Measurements from ENCODE around the gene PLEKHA4.
A peak's percentile ranks its signal among the peaks of the same experiment; 100 is the strongest.
"Not testable (repeated sequence)": the region's sequence is repeated elsewhere in the genome, so short reads cannot be mapped to it uniquely, and the experiment has no call there.

The PLEKHA4 gene

GRCh38 chr19:48862827-48863226 lies 5.6 kb downstream of the PLEKHA4 start:
- no peak for DNase-seq

DNA sequence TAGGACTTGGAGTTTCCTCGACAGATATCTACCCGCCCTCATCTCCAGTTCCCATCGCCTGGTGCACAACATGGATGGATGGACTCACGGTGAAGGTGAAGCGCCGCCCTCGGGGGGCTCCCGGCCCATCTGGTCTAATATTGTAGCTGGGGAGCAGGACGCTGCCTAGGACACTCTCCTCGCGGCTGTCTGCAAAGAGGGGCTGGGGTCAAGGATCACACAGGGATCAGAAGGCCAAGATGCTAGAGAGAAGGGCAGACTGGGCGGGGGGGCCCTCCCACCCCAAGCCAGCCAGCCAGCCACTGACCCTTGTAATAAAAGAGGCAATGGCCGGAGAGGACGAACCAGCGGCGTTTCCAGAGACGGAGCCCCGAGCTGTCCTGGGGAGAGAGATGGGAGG lies 7.1 kb downstream of the PLEKHA4 start:
- no peak for DNase-seq

DNA sequence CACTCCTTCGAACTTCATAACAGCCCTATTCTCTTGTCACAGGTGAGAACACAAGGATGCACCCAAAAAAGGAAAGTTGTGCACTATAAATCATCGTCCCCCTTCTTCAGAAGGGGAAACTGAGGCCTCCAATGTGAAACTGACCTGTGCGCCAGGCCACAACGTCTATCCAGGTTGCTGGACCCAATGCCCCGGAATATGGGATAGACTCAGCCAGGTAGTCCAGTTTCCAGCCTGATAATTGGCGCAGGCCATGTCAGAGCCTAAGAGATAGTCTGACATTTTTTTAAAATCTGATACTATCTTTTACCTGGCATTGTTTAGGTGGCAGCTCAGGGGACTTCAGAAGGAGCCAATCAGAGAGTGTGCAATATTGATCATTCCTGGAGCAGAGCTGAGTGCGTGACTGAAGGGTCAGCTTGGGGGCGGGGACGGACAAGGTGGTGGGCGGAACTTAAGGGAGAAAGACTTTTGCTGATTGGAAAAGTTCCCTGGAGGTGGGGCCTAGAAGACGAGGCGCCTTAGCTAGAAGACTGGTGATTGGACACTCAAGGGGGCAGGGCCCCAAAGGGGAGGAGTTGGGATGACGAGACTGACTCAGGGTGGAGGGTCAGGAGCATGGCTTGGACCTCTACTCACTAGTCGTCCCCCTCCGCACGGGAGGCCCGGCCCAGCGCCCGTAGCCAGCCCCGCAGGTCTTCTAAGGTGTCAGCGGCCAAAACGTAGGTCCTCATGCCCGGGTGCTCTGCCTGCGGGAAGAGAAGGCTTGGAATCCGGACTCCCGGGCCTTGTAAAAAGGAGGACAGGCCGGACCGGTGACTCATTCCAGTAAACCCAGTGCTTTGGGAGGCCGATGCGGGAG lies 8.5 kb downstream of the PLEKHA4 start:
- DNase-seq: no peak

- no peak for DNase-seq
These were observed 9.3 kb downstream of the PLEKHA4 start for GRCh38 chr19:48858984-48859710.

DNA sequence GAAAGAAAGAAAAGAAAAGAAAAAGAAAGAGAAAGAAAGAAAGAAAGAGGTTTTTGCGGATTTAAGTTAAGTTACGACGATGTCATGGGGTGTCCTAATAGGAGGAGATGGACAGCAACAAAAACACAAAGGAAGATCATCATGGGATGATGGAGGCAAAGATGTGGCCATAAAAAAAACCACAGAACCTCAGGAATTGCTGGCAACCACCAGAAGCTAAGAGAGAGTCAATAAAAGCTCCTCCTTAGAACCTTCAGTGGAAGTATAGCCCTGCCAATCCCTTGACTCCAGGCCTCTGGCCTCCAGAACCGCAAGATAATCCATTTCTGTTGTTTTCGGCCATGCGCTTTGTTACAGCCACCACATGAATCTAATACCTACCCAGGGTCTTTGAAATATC lies 11.5 kb downstream of the PLEKHA4 start:
- no peak for DNase-seq

DNA sequence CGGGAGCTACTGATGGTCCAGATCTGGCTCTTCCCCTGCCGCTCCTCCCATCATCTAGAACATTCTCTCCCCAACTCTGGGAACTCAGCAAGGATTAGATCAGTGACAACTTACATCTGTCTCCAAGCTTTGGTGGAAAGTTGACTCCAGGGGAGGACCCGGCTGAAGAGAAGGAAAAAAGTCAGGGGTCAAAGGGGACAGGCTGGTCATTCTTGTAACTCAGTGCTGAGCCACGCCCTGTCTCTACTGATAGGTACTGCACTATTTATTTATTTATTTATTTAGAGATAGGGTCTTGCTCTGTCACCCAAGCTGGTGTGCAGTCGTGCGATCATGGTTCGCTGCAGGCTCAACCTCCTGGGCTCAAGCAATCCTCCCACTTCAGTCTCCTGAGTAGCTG lies 14.3 kb downstream of the PLEKHA4 start:
- DNase-seq: no peak

DNA sequence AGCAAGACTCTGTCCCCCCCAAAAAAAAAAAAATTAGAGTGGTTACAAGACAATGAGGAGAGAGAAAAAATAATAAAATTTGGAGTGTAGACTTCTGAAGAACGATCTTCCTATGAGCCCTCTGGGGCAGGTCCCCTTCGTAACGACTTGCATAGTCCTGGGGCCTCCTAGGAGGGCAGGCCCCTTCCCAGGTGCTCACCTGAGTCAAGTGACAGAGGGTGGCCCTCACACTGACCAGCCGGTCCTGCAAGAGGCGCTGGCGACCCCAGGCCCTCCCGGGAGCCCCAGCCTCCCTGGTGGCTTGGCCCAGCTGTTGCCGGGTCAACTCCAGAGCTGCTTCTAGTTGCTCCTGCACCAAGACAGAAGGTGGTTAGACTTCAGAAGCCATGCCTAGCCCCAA lies 14.9 kb downstream of the PLEKHA4 start:
- no peak for DNase-seq

GRCh38 chr19:48852292-48852691 lies 16.1 kb downstream of the PLEKHA4 start:
- DNase-seq: no peak

DNA sequence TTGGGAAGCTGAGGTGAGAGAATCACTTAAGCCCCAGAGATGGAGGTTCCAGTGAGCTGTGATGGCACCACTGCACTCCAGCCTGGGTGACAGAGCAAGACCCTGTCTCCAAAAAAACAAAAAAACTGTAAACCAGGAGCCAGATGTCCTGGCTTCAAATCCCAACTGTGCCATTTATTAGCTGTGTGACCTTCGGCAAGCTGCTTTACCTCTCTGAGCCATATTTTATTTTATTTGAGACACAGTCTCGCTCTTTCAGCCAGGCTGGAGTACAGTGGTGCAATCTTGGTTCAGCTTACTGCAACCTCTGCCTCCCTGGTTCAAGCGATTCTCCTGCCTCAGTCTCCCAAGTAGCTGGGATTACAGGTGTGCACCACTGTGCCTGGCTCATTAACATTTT lies 21.8 kb downstream of the PLEKHA4 start:
- not testable (repeated sequence) for DNase-seq

GRCh38 chr19:48845384-48845783 lies 23.0 kb downstream of the PLEKHA4 start:
- no peak for DNase-seq

DNA sequence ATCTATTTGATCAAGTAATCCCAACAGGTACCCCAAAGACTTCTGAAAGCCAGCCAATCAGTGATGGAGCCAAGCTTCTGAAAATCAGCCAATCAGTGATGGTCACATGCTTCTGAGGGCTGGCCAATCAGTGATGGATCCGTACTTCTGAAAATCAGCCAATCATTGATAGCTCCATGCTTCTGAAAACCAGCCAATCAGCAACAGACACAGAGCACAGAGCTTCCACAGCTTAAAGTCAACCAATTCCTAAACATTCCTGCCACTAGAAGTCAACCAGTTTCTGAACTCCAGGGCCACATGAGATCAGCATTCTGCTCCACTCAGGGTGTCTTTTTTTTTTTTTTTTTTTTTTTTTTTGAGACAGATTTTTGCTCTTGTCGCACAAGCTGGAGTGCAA lies 23.9 kb downstream of the PLEKHA4 start:
- DNase-seq: no peak

DNA sequence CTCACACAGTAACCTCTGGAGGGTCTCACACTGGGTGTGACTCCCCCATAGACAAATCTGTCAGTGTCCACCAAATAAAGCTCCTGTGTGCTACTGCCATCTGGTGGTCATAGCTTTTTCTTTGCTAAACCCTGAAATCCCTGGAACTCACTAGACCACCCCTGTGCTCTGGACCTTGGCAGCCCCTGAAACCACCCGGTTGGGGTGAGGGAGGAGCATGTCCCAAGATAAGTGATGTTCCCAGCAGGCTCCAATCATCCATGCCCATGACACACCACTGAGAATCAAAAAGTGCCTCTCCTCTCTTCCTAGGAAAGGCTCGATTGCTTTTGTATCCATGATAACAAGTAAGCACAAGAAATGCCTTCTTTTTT lies 25.6 kb downstream of the PLEKHA4 start:
- peak; percentile 34 for DNase-seq

DNA sequence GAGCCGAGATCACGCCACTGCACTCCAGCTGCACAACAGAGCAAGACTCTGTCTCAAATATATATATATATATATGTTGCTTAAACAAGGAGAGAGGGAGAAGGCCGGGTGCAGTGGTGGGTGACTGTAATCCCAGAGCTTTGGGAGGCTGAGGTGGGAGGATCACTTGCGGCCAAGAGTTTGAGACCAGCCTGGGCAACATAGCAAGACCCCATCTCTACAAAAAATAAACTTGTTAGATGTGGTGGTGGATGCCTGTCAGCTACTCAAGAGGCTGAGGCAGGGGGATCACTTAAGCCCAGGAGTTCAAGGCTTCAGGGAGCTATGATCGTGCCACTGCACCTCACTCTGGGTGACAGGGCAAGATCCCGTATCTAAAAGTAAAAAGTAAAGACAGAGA lies 26.8 kb downstream of the PLEKHA4 start:
- DNase-seq: no peak

- no peak for DNase-seq
These were observed 27.4 kb downstream of the PLEKHA4 start for GRCh38 chr19:48841047-48841446.

GRCh38 chr19:48837687-48838086 lies 30.7 kb downstream of the PLEKHA4 start:
- no peak for DNase-seq

- no peak for DNase-seq
These were observed 31.3 kb downstream of the PLEKHA4 start for GRCh38 chr19:48837051-48837524.

GRCh38 chr19:48836089-48837017 lies 32.1 kb downstream of the PLEKHA4 start, which contains the start of gene HSD17B14:
Gene HSD17B14 (minus strand): TSS chr19:48836491. CDS start chr19:48836411, 80 bp downstream.
- DNase-seq: peak; percentile 16

GRCh38 chr19:48835734-48836088 lies 32.7 kb downstream of the PLEKHA4 start:
- DNase-seq: peak; percentile 87

DNA sequence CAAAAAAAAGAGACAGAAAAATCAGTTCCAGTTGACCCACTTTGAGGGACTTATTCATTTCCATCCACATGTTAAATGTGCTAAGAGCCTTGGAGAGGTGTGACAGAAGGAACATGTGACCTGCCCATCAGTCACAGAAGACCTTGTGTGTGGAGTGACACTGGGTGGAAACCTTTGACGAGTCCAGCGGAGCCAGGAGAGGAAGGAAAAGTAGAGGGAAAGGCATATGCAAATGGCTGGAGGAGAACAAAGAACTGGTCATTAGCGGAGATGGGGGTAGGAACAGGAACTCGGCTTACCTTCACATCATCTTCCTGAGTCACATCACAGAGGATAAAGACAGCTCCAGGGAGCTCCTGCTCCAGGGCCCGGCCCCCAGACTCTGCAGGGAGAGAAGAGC lies 34.4 kb downstream of the PLEKHA4 start:
- no peak for DNase-seq

- no peak for DNase-seq
These were observed 35.4 kb downstream of the PLEKHA4 start for GRCh38 chr19:48833049-48833448.

DNA sequence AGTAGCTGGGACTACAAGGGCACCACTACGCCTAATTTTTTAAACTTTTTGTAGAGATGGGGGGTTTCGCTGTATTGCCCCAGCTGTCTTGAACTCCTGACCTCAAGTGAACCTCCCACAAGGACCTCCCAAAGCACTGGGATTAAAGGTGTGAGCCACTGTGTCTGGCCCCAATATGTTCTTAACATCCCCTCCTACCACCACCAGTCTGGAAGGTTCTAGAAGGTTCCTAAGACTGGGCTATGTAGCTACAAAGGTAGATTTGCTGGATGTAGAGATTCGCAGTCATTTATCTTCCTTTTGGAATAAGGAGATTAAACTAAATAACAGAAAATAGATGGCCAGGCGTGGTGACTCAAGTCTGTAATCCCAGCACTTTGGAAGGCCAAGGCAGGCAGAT lies 37.5 kb downstream of the PLEKHA4 start:
- DNase-seq: no peak

GRCh38 chr19:48830088-48830487 lies 38.3 kb downstream of the PLEKHA4 start:
- no peak for DNase-seq

- DNase-seq: no peak
These were observed 41.8 kb downstream of the PLEKHA4 start for GRCh38 chr19:48826606-48827020.

All from NCI-H774 (cell line).